Neuronal stem cell (in vitro differentiated cells): ENCODE measurements around the gene CCDC148.
"Not testable (repeated sequence)": the region's sequence is repeated elsewhere in the genome, so short reads cannot be mapped to it uniquely, and the experiment has no call there.

Experiments
- DNase-seq: peaks from one replicate; pipeline ENCODE4 v3.0.0-alpha.2; 2013; ENCODE audit warnings: low spot score
- H2AFZ ChIP-seq: one replicate; pipeline ENCODE4 v1.6.1; 2013; ENCODE audit warnings: mild to moderate bottlenecking, low read length, inconsistent platforms
- H2AK5ac ChIP-seq: 2 replicates; pipeline ENCODE4 v1.6.1; 2013; ENCODE audit warnings: low read depth, mild to moderate bottlenecking, inconsistent platforms, low read length, moderate library complexity, mixed read lengths
- H2BK120ac ChIP-seq: 2 replicates; pipeline ENCODE4 v1.6.1; 2013; ENCODE audit warnings: low read depth, mild to moderate bottlenecking, inconsistent platforms, low read length, moderate library complexity, mixed read lengths
- H2BK12ac ChIP-seq: one replicate; pipeline ENCODE4 v1.6.1; 2013; ENCODE audit warnings: low read length, inconsistent platforms
- H2BK15ac ChIP-seq: 2 replicates; pipeline ENCODE4 v1.6.1; 2013; ENCODE audit warnings: mild to moderate bottlenecking, low read length, inconsistent platforms, mixed read lengths
- H2BK5ac ChIP-seq: one replicate; pipeline ENCODE4 v1.6.1; 2013; ENCODE audit warnings: inconsistent platforms, mild to moderate bottlenecking, low read length, moderate library complexity
- H3K14ac ChIP-seq: one replicate; pipeline ENCODE4 v1.6.1; 2013; ENCODE audit warnings: low read length, inconsistent platforms
- H3K18ac ChIP-seq: 2 replicates; pipeline ENCODE4 v1.6.1; 2013; ENCODE audit warnings: low read length, inconsistent platforms
- H3K23ac ChIP-seq: 2 replicates; pipeline ENCODE4 v1.6.1; 2013; ENCODE audit warnings: low read depth, mild to moderate bottlenecking, mixed read lengths, low read length, inconsistent platforms; ENCODE audit not compliant: poor library complexity
- H3K27ac ChIP-seq: replicated peaks from 3 replicates; pipeline ENCODE4 v1.5.1; 2013; ENCODE audit warnings: low read length, inconsistent platforms
- H3K27me3 ChIP-seq, 3 experiments: 2 replicates each; pipeline ENCODE4 v1.6.1; 2013; ENCODE audit warnings: low read length in 3 of 3, mild to moderate bottlenecking in 2 of 3, inconsistent platforms in 1 of 3, low read depth in 1 of 3, mixed read lengths in 1 of 3, moderate library complexity in 1 of 3; ENCODE audit not compliant: control insufficient read depth in 3 of 3, insufficient read depth in 3 of 3
- H3K36me3 ChIP-seq, 2 donors: replicated peaks in 1 of 2; 2 replicates each; pipeline ENCODE4 v1.6.1; 2013; ENCODE audit warnings: low read length in 2 of 2; ENCODE audit not compliant: control insufficient read depth in 2 of 2, insufficient read depth in 2 of 2
- H3K4ac ChIP-seq: 2 replicates; pipeline ENCODE4 v1.6.1; 2013; ENCODE audit warnings: inconsistent platforms, mild to moderate bottlenecking, low read length, moderate library complexity
- H3K4me1 ChIP-seq, 2 donors: 1 replicate in 1 of 2; 2 replicates in 1 of 2; pipeline ENCODE4 v1.6.1; 2013; ENCODE audit warnings: low read length in 2 of 2, low read depth in 1 of 2; ENCODE audit not compliant: control insufficient read depth in 2 of 2, insufficient read depth in 1 of 2
- H3K4me2 ChIP-seq: one replicate; pipeline ENCODE4 v1.6.1; 2013; ENCODE audit warnings: mild to moderate bottlenecking, low read length, inconsistent platforms; ENCODE audit not compliant: insufficient read depth, poor library complexity, severe bottlenecking
- H3K4me3 ChIP-seq, 2 donors: 2 replicates each; pipeline ENCODE4 v1.5.1; 2013; ENCODE audit warnings: low read length in 2 of 2, mild to moderate bottlenecking in 2 of 2, inconsistent platforms in 1 of 2, moderate library complexity in 1 of 2
- H3K79me1 ChIP-seq: one replicate; pipeline ENCODE4 v1.6.1; 2013; ENCODE audit warnings: low read depth, mild to moderate bottlenecking, inconsistent platforms, low read length, moderate library complexity
- H3K9ac ChIP-seq: one replicate; pipeline ENCODE4 v1.6.1; 2013; ENCODE audit warnings: mild to moderate bottlenecking, low read depth, low read length, inconsistent platforms; ENCODE audit not compliant: poor library complexity
- H3K9me3 ChIP-seq, 2 donors: replicated peaks in 1 of 2; 2 replicates each; pipeline versions ENCODE3 to v1.6.1; 2013; ENCODE audit warnings: low read length in 2 of 2, mild to moderate bottlenecking in 2 of 2, inconsistent platforms in 1 of 2, low read depth in 1 of 2, mixed read lengths in 1 of 2, moderate library complexity in 1 of 2; ENCODE audit not compliant: control insufficient read depth in 2 of 2, insufficient read depth in 1 of 2
- H4K8ac ChIP-seq: one replicate; pipeline ENCODE4 v1.6.1; 2013; ENCODE audit warnings: low read depth, mild to moderate bottlenecking, inconsistent platforms, low read length, moderate library complexity
- H4K91ac ChIP-seq: one replicate; pipeline ENCODE4 v1.6.1; 2013; ENCODE audit warnings: low read length, low read depth, mild to moderate bottlenecking, inconsistent platforms; ENCODE audit not compliant: poor library complexity
- WGBS, 2 donors: extraction: QIAGEN DNeasy Blood & Tissue Kit; methylation state at CpG; one replicate each; pipeline ENCODE4 v1.1.7; 2013; ENCODE audit warnings: missing lambda C conversion rate in 2 of 2, mixed read lengths in 1 of 2; ENCODE audit not compliant: insufficient read length in 2 of 2, insufficient replicate concordance in 1 of 2; ENCODE audit errors: extremely low coverage in 2 of 2; 5-methylcytosine and 5-hydroxymethylcytosine counted together

CCDC148 gene

DNA sequence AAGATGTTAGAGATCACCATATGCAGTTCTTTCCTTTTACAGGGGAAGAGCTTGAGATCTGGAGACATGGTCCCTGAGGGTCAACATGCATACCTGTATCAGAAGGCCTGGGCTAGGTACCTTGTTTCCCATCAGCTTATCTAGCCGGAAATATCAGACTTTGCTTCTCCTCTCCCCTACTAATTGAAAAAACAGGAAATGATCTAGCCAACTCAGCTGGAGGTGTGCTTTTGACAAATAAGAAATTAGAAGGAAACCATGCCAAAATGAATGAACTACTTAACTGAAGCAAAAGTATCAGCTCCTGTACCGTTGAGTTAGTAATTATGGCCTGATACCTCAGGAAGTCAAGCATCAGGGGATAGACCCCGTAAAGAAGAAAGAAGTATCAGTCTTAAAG is 20.6 kb upstream of the CCDC148 start:
- H2AK5ac ChIP-seq = no peak overlapping the region
- H2BK15ac ChIP-seq = no peak overlapping the region
- no peak overlapping the region for H3K9ac ChIP-seq
- no peak overlapping the region for H3K14ac ChIP-seq
- H3K27me3 ChIP-seq = no peaks in the 10 kb centered on the region
- no CpG with 5 or more reads among the region's 3 CpGs for WGBS, 2 donors
- H3K4ac ChIP-seq = no peak overlapping the region
- no peak overlapping the region for H3K27ac ChIP-seq
- H3K4me1 ChIP-seq = peaks cover 0 to 1% of the 10 kb centered on the region in 2 donors
- DNase-seq = no peak
- no peak overlapping the region for H4K8ac ChIP-seq
- no peak overlapping the region for H3K4me3 ChIP-seq
- H3K18ac ChIP-seq = no peak overlapping the region
- no peaks in the 10 kb centered on the region for H3K79me1 ChIP-seq
- H2BK12ac ChIP-seq = no peak overlapping the region
- peaks cover 2 to 3% of the 10 kb centered on the region in 2 donors for H3K9me3 ChIP-seq
- H4K91ac ChIP-seq = no peak overlapping the region
- H2BK120ac ChIP-seq = no peak overlapping the region
- H3K23ac ChIP-seq = no peak overlapping the region
- no peak overlapping the region for H2BK5ac ChIP-seq
- H2AFZ ChIP-seq = no peak overlapping the region
- no peak overlapping the region for H3K4me2 ChIP-seq
- no peaks in the 10 kb centered on the region for H3K36me3 ChIP-seq

DNA sequence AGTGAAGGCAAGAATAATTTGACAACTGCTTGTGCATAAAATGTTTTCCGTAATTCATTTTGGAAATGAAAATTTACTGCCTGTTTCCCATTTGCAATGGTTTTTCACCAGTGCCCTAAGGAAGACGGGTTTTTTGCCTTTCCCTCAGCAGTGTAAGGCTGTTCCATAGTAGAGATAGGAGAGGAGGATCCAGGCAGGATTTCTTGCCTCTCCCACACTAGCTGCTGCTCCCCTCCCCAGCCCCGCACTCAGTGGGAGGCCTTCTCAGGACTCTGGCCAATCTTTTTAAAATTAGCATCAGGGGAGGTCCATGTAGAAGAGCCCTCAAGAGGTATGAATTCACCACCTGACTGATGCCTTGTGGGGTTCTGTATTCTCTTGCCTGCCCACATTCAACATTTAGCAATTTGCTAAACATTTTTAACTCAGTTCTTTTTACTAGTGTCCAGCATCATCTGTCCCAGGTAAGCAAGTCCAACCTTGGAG is 18.0 kb upstream of the CCDC148 start:
- not testable (repeated sequence) for H3K4me3 ChIP-seq, H3K9me3 ChIP-seq, H2BK120ac ChIP-seq, H3K79me1 ChIP-seq, H3K36me3 ChIP-seq, H4K8ac ChIP-seq, H3K27me3 ChIP-seq, H3K4ac ChIP-seq, H3K4me2 ChIP-seq, H3K18ac ChIP-seq, H2BK15ac ChIP-seq, H3K4me1 ChIP-seq, H2BK12ac ChIP-seq, H2AFZ ChIP-seq, H3K14ac ChIP-seq, H2BK5ac ChIP-seq, H3K27ac ChIP-seq, H3K9ac ChIP-seq, H2AK5ac ChIP-seq, DNase-seq, H3K23ac ChIP-seq, H4K91ac ChIP-seq
- WGBS, 2 donors = no CpG with 5 or more reads among the region's 3 CpGs

DNA sequence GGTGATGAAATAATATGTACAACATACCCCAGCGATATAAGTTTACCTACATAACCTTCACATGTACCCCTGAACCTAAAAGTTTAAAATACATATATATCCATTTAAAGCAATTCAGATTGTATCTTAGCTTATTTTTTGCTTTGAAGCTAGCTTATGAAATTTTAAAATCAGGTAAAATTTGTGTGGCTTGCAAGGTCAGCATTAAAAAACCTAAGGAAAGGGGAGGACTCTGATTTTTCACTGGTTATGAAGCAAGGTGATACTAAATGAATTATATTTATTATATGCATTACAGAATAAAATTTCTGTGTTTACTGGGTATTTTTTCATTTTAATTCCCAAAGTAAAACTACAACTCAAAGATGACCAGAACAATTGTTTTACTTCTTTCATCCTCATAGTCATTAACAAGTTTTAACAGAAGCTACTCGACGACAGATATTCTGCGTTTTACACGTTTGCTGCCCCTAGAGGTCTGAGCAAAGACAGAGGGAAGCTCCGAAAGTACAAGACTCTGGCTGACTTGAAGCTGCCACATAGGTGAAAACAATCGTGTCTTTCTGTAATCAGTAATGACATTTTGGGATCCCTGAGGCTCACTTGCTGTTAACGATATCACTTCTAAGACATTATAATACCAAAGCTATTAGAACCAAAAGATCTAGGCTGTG is 17.3 kb upstream of the CCDC148 start:
- Histone ChIP-seq H4K91ac (no peak overlapping the region), H3K27ac (no peak overlapping the region), H2BK5ac (no peak overlapping the region), H3K36me3 (peaks cover 0 to 7% of the 10 kb centered on the region in 2 donors), H3K4ac (no peak overlapping the region), H2BK15ac (no peak overlapping the region), H3K14ac (no peak overlapping the region), H3K27me3 (no peaks in the 10 kb centered on the region), H2BK120ac (no peak overlapping the region), H4K8ac (no peak overlapping the region), H2AFZ (no peak overlapping the region), H2BK12ac (no peak overlapping the region), H3K79me1 (no peaks in the 10 kb centered on the region), H2AK5ac (no peak overlapping the region), H3K9me3 (peaks cover 0 to 8% of the 10 kb centered on the region in 2 donors), H3K4me3 (no peak overlapping the region), H3K4me1 (peaks cover 0 to 1% of the 10 kb centered on the region in 2 donors), H3K9ac (no peak overlapping the region), H3K4me2 (no peak overlapping the region), H3K23ac (no peak overlapping the region), H3K18ac (no peak overlapping the region)
- WGBS, 2 donors = no CpG with 5 or more reads among the region's 8 CpGs
- no peak for DNase-seq

DNA sequence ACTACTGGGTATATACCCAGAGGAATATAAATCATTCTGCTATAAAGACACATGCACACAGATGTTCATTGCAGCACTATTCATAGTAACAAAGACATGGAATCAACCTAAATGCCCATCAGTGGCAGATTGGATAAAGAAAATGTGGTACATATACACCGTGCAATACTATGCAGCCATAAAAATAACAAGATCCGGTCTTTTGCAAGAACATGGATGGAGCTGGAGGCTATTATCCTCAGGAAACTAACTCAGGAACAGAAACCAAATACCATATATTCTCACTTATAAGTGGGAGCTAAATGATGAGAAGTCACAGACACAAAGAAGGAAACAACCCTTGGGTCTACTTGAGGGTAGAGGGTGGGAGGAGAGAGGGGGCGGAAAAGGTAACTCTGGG is 16.7 kb upstream of the CCDC148 start:
- not testable (repeated sequence) for H3K23ac ChIP-seq, H4K91ac ChIP-seq, H2BK120ac ChIP-seq, H3K4me1 ChIP-seq, H3K4ac ChIP-seq, H2BK15ac ChIP-seq, H3K27me3 ChIP-seq, H2AFZ ChIP-seq, H3K27ac ChIP-seq, H3K9me3 ChIP-seq, H2BK5ac ChIP-seq, H3K4me3 ChIP-seq, H3K14ac ChIP-seq, H3K9ac ChIP-seq, H3K18ac ChIP-seq, H2BK12ac ChIP-seq, H3K79me1 ChIP-seq, H2AK5ac ChIP-seq, H4K8ac ChIP-seq, DNase-seq, H3K36me3 ChIP-seq, H3K4me2 ChIP-seq
- no CpG with 5 or more reads among the region's 3 CpGs for WGBS, 2 donors
